Esophagus muscularis mucosa (tissue), 4 donors: ENCODE measurements around the gene PROSER3. TPM values are rescaled to one million over a fixed set of nuclear protein-coding genes. Genes with fewer than 3 reads are reported as not detected.

ENCODE experiments used
- DNase-seq: peaks from one replicate; pipeline ENCODE4 v3.0.0-alpha.2; 2017; ENCODE audit errors: extremely low spot score
- H3K27ac ChIP-seq, 4 donors: fragments of 200-600 bp; sonication (generic); replicated peaks in 1 of 4; 1 replicate in 3 of 4; 2 replicates in 1 of 4; pipeline ENCODE4 v1.5.1; 2016 to 2019; ENCODE audit warnings: mild to moderate bottlenecking in 1 of 4
- H3K27me3 ChIP-seq, 4 donors: fragments of 200-600 bp; sonication (generic); one replicate each; pipeline versions ENCODE4 v1.5.1 to v1.6.0; 2016 to 2019
- H3K36me3 ChIP-seq, 4 donors: fragments of 200-600 bp; sonication (generic); one replicate each; pipeline ENCODE4 v1.5.1; 2016 to 2019
- H3K4me1 ChIP-seq, 4 donors: fragments of 200-600 bp; sonication (generic); one replicate each; pipeline ENCODE4 v1.5.1; 2016 to 2019
- H3K4me3 ChIP-seq, 4 donors: fragments of 200-600 bp; sonication (generic); 1 replicate in 2 of 4; 2 replicates in 2 of 4; pipeline ENCODE4 v1.5.1; 2016 to 2019; ENCODE audit warnings: mild to moderate bottlenecking in 4 of 4, moderate library complexity in 1 of 4
- H3K9me3 ChIP-seq, 4 donors: fragments of 200-600 bp; sonication (generic); 1 replicate in 3 of 4; 2 replicates in 1 of 4; pipeline ENCODE4 v1.5.1; 2016 to 2019
- CTCF ChIP-seq, 3 experiments: fragments of 200-600 bp in 2 of 3; fragments of 450-650 bp in 1 of 3; sonication (generic) in 2 of 3; IDR thresholded peaks; one replicate each; pipeline ENCODE4 v1.5.1; 2017 to 2019; ENCODE audit warnings: antibody characterized with exemption in 3 of 3, mild to moderate bottlenecking in 2 of 3, moderate library complexity in 1 of 3
- EP300 ChIP-seq: sonication (generic); formaldehyde crosslinking; IDR thresholded peaks from one replicate; pipeline ENCODE4 v1.6.1; 2017; ENCODE audit warnings: antibody characterized with exemption
- POLR2A ChIP-seq: fragments of 450-650 bp; IDR thresholded peaks from one replicate; pipeline ENCODE4 v1.6.1; 2017; ENCODE audit warnings: antibody characterized with exemption, moderate library complexity, mild to moderate bottlenecking, low read depth
- POLR2AphosphoS5 ChIP-seq, 2 donors: sonication (generic); formaldehyde crosslinking; IDR thresholded peaks; one replicate each; pipeline ENCODE4 v1.6.1; 2017; ENCODE audit warnings: antibody characterized with exemption in 2 of 2
- WGBS: methylation state at CpG from one replicate; pipeline ENCODE4 v1.1.5; 2018; 5-methylcytosine and 5-hydroxymethylcytosine counted together
- intact Hi-C: fragments of 100-400 bp; cut with DNase I; formaldehyde crosslinking; loops from one replicate; pipeline ENCODE4 v1.15.1; 2023
- total RNA-seq, 4 donors: library from RNA; depleted of rRNA; stranded (reverse); fragments of >200 nt; gene quantifications; one replicate each; pipeline versions ENCODE4 v1.1.0 to v1.2.1, GENCODE V29; 2016

The PROSER3 gene
- total RNA-seq, 4 donors from 2014 or later: 5.6 to 8.7 (median 7.1) TPM

- Histone ChIP-seq H3K9me3 (no peaks in the 10 kb centered on the region), H3K36me3 (peaks cover 28 to 40% (median 39%) of the 10 kb centered on the region in 4 donors), H3K4me3 (peak overlapping the region; percentile 76 to 98 (median 88)), H3K4me1 (peaks cover 24 to 51% (median 40%) of the 10 kb centered on the region in 4 donors), H3K27ac (peak overlapping the region; percentile 87 to 94 (median 92)), H3K27me3 (no peaks in the 10 kb centered on the region)
- WGBS: 0% methylated on average over 10 of the region's 42 CpGs
- TF ChIP-seq EP300 (no peak), CTCF (IDR thresholded peaks at IDR 0.05) (no peak), POLR2A (no peak)
- no peak for DNase-seq
- intact Hi-C loops: loop anchor here (5.0 kb wide), 1 partner anchor 171 kb away; the partner anchor contains the start of gene TMEM147
Observed at GRCh38 chr19:35718345-35719041, 39.5 kb upstream of the PROSER3 start.

DNA sequence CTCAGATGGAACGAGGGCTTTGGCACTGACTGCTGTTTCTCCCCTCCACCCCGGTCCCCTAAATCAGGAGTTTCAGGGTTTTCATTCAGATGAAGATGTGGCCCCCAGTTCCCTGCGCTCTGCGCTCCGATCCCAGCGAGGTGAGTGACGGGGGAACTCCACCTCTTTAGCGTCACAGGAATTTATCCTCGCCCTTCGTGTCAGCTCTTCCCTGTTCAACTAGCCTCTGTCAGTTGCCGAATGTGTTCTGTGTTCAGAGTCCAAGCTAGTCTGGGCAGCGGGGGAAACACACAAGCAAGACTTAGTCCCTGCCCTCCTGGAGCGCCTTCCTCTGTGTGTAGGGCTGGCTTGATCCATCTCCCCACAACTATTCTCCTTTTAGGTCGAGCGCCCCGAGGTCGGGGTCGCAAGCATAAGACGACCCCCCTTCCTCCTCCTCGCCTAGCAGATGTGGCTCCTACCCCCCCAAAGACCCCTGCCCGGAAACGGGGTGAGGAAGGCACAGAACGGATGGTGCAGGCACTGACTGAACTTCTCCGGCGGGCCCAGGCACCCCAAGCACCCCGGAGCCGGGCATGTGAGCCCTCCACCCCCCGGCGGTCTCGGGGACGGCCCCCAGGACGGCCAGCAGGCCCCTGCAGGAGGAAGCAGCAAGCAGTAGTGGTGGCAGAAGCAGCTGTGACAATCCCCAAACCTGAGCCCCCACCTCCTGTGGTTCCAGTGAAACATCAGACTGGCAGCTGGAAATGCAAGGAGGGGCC is 38.4 kb upstream of the PROSER3 start:
- Histone ChIP-seq H3K4me1 (peaks cover 24 to 51% (median 40%) of the 10 kb centered on the region in 4 donors), H3K4me3 (peak overlapping the region in 3 of 4 donors; percentile 76 to 89 (median 86)), H3K9me3 (no peaks in the 10 kb centered on the region), H3K36me3 (peaks cover 37 to 51% (median 50%) of the 10 kb centered on the region in 4 donors), H3K27ac (peak overlapping the region; percentile 87 to 94 (median 92)), H3K27me3 (no peaks in the 10 kb centered on the region)
- no peak for DNase-seq
- TF ChIP-seq CTCF (IDR thresholded peaks at IDR 0.05) (no peak), POLR2A (no peak), EP300 (no peak), POLR2AphosphoS5 (IDR thresholded peaks at IDR 0.05) (no peak)
- WGBS: 82% methylated on average over 27 of the region's 32 CpGs
- intact Hi-C loops: loop anchor here (5.0 kb wide), 1 partner anchor 172 kb away; the partner anchor contains the start of gene TMEM147

GRCh38 chr19:35720163-35720524 is 37.8 kb upstream of the PROSER3 start:
- no peak overlapping the region for H3K27ac ChIP-seq
- DNase-seq: no peak
- H3K9me3 ChIP-seq: no peaks in the 10 kb centered on the region
- peaks cover 43 to 57% (median 56%) of the 10 kb centered on the region in 4 donors for H3K36me3 ChIP-seq
- 93% methylated on average over 9 of the region's 9 CpGs for WGBS
- TF ChIP-seq POLR2A (no peak), EP300 (no peak), POLR2AphosphoS5 (IDR thresholded peaks at IDR 0.05) (no peak), CTCF (IDR thresholded peaks at IDR 0.05) (no peak)
- no peaks in the 10 kb centered on the region for H3K27me3 ChIP-seq
- intact Hi-C loops: no loop called here
- no peak overlapping the region for H3K4me3 ChIP-seq
- peaks cover 24 to 51% (median 39%) of the 10 kb centered on the region in 4 donors for H3K4me1 ChIP-seq

DNA sequence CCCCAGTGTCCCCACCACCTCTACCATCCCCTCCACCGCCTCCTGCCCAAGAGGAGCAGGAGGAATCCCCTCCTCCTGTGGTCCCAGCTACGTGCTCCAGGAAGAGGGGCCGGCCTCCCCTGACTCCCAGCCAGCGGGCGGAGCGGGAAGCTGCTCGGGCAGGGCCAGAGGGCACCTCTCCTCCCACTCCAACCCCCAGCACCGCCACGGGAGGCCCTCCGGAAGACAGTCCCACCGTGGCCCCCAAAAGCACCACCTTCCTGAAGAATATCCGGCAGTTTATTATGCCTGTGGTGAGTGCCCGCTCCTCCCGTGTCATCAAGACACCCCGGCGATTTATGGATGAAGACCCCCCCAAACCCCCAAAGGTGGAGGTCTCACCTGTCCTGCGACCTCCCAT is 37.3 kb upstream of the PROSER3 start:
- intact Hi-C loops: no loop called here
- no peak for TF ChIP-seq POLR2A
- no peak for TF ChIP-seq EP300
- TF ChIP-seq CTCF (IDR thresholded peaks at IDR 0.05): no peak
- TF ChIP-seq POLR2AphosphoS5 (IDR thresholded peaks at IDR 0.05): no peak
- H3K4me3 ChIP-seq: no peak overlapping the region
- no peaks in the 10 kb centered on the region for H3K27me3 ChIP-seq
- H3K4me1 ChIP-seq: peaks cover 21 to 46% (median 34%) of the 10 kb centered on the region in 4 donors
- H3K27ac ChIP-seq: no peak overlapping the region
- H3K36me3 ChIP-seq: peaks cover 48 to 62% (median 61%) of the 10 kb centered on the region in 4 donors
- 80% methylated on average over 16 of the region's 17 CpGs for WGBS
- H3K9me3 ChIP-seq: no peaks in the 10 kb centered on the region
- no peak for DNase-seq
